Nephron (organoid): ENCODE measurements around the gene OR51G2.

Experiments used
- H3K27ac Mint-ChIP-seq, 3 experiments: 2 replicates each; pipeline ENCODE4 v1.8.0; 2020; ENCODE audit warnings: mixed read lengths in 3 of 3, mild to moderate bottlenecking in 2 of 3, moderate library complexity in 1 of 3
- H3K27me3 Mint-ChIP-seq: 2 replicates; pipeline ENCODE4 v1.8.0; 2021; ENCODE audit warnings: low read depth, mild to moderate bottlenecking, moderate library complexity, mixed read lengths
- H3K36me3 Mint-ChIP-seq: 2 replicates; pipeline ENCODE4 v1.8.0; 2020; ENCODE audit warnings: low read depth, mixed read lengths
- H3K4me1 Mint-ChIP-seq: 2 replicates; pipeline ENCODE4 v1.8.0; 2020; ENCODE audit warnings: mixed read lengths
- H3K4me3 Mint-ChIP-seq, 3 experiments: 2 replicates each; pipeline ENCODE4 v1.8.0; 2020; ENCODE audit warnings: mild to moderate bottlenecking in 3 of 3, mixed read lengths in 3 of 3, moderate library complexity in 2 of 3
- H3K9me3 Mint-ChIP-seq: 2 replicates; pipeline ENCODE4 v1.8.0; 2020; ENCODE audit warnings: mixed read lengths
- TF ChIP-seq, protein P1 (sequence below), 3 experiments: fragments of 200-600 bp; sonication (generic); IDR thresholded peaks; one replicate each; pipeline ENCODE4 v1.5.0; 2021; ENCODE audit warnings: antibody characterized with exemption in 3 of 3; ENCODE audit not compliant: unreplicated experiment in 3 of 3

Gene OR51G2

DNA sequence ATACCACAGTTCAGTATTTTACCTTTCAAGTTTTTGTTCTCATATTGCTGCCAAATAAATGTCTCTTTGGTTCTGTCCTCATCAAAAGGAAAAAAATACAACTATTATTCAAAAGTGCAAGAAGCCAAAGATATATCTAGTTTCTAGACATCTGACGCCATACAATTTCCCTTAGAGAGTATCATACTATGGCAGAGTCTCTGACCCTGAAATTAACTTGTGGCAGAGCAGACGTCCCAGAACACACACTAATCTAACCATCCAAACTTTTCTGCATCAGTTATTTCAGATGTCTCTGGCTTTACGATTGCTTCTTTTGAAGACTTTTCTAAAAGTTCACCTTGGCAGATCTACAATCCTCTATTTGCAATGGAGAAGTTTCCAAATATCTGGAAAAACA, 34.8 kb downstream of the OR51G2 start:
- no peaks in the 10 kb centered on the region for H3K9me3 Mint-ChIP-seq
- H3K36me3 Mint-ChIP-seq, result no peaks in the 10 kb centered on the region
- no peak overlapping the region for H3K4me3 Mint-ChIP-seq
- H3K27ac Mint-ChIP-seq, result peak overlapping the region; percentile 16 to 58 (median 23)
- TF ChIP-seq, protein P1, sequence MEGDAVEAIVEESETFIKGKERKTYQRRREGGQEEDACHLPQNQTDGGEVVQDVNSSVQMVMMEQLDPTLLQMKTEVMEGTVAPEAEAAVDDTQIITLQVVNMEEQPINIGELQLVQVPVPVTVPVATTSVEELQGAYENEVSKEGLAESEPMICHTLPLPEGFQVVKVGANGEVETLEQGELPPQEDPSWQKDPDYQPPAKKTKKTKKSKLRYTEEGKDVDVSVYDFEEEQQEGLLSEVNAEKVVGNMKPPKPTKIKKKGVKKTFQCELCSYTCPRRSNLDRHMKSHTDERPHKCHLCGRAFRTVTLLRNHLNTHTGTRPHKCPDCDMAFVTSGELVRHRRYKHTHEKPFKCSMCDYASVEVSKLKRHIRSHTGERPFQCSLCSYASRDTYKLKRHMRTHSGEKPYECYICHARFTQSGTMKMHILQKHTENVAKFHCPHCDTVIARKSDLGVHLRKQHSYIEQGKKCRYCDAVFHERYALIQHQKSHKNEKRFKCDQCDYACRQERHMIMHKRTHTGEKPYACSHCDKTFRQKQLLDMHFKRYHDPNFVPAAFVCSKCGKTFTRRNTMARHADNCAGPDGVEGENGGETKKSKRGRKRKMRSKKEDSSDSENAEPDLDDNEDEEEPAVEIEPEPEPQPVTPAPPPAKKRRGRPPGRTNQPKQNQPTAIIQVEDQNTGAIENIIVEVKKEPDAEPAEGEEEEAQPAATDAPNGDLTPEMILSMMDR (IDR thresholded peaks at IDR 0.05; ENCODE audit: unreplicated experiment in 3 of 3), result no peak
- peaks cover 51% of the 10 kb centered on the region for H3K4me1 Mint-ChIP-seq
- H3K27me3 Mint-ChIP-seq, result no peaks in the 10 kb centered on the region

GRCh38 chr11:4882543-4882942, 36.6 kb downstream of the OR51G2 start:
- Mint-ChIP-seq H3K27ac (peak overlapping the region; percentile 15 to 52 (median 50)), H3K27me3 (no peaks in the 10 kb centered on the region), H3K4me1 (peaks cover 50% of the 10 kb centered on the region), H3K9me3 (no peaks in the 10 kb centered on the region), H3K4me3 (no peak overlapping the region), H3K36me3 (no peaks in the 10 kb centered on the region)
- TF ChIP-seq, protein P1 (IDR thresholded peaks at IDR 0.05; ENCODE audit: unreplicated experiment in 3 of 3), result no peak

DNA sequence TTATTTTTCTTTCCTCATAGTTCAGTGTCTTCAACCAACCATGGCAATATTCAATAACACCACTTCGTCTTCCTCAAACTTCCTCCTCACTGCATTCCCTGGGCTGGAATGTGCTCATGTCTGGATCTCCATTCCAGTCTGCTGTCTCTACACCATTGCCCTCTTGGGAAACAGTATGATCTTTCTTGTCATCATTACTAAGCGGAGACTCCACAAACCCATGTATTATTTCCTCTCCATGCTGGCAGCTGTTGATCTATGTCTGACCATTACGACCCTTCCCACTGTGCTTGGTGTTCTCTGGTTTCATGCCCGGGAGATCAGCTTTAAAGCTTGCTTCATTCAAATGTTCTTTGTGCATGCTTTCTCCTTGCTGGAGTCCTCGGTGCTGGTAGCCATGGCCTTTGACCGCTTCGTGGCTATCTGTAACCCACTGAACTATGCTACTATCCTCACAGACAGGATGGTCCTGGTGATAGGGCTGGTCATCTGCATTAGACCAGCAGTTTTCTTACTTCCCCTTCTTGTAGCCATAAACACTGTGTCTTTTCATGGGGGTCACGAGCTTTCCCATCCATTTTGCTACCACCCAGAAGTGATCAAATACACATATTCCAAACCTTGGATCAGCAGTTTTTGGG, 37.2 kb downstream of the OR51G2 start, which contains the start of gene OR51T1:
Gene OR51T1 (plus strand): TSS at position 41 of the 641 bp plus-strand sequence. CDS start 0 bp downstream, at position 41.
- TF ChIP-seq, protein P1 (IDR thresholded peaks at IDR 0.05; ENCODE audit: unreplicated experiment in 3 of 3), result no peak
- Mint-ChIP-seq H3K9me3 (no peaks in the 10 kb centered on the region), H3K27me3 (no peaks in the 10 kb centered on the region), H3K27ac (peak within 1 kb of the TSS; percentile 15 to 52 (median 50)), H3K4me3 (no peak within 1 kb of the TSS), H3K4me1 (peaks cover 48% of the 10 kb centered on the region), H3K36me3 (no peaks in the 10 kb centered on the region)

- Mint-ChIP-seq H3K4me1 (peaks cover 48% of the 10 kb centered on the region), H3K9me3 (no peaks in the 10 kb centered on the region), H3K27ac (peak overlapping the region in 2 of 3 experiments; percentile 31 to 42), H3K4me3 (no peak overlapping the region), H3K36me3 (no peaks in the 10 kb centered on the region), H3K27me3 (no peaks in the 10 kb centered on the region)
- TF ChIP-seq, protein P1 (IDR thresholded peaks at IDR 0.05; ENCODE audit: unreplicated experiment in 3 of 3), result no peak
Measured at GRCh38 chr11:4881188-4881587, 38.0 kb downstream of the OR51G2 start.

GRCh38 chr11:4865855-4866254, 53.3 kb downstream of the OR51G2 start:
- TF ChIP-seq, protein P1 (IDR thresholded peaks at IDR 0.05; ENCODE audit: unreplicated experiment in 3 of 3), result no peak
- Mint-ChIP-seq H3K9me3 (peaks cover 16% of the 10 kb centered on the region), H3K4me1 (peaks cover 6% of the 10 kb centered on the region), H3K27me3 (no peaks in the 10 kb centered on the region), H3K36me3 (no peaks in the 10 kb centered on the region), H3K4me3 (no peak overlapping the region), H3K27ac (peak overlapping the region in 1 of 3 experiments; percentile 55)

DNA sequence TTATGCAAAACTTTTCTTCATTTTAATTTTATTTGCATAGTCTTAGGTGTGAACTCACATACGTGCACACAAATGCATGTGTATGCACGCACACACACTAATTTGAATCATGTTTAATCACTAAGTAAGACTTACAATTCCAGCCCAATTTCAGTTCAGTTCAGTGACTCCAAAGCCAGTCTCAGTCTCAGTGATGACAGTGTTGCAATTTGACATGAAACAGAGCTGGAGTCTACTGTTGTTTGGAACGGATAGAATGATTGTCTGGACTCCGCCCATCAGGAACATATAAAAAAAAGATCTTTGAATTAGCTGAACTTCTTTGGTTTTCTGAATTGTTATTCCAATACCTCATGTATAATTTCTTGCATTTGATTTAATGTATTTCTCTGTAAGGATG, 55.3 kb downstream of the OR51G2 start:
- H3K4me3 Mint-ChIP-seq, result no peak overlapping the region
- H3K9me3 Mint-ChIP-seq, result peaks cover 19% of the 10 kb centered on the region
- peaks cover 6% of the 10 kb centered on the region for H3K4me1 Mint-ChIP-seq
- H3K27me3 Mint-ChIP-seq, result no peaks in the 10 kb centered on the region
- no peak overlapping the region for H3K27ac Mint-ChIP-seq
- TF ChIP-seq, protein P1 (IDR thresholded peaks at IDR 0.05; ENCODE audit: unreplicated experiment in 3 of 3), result no peak
- no peaks in the 10 kb centered on the region for H3K36me3 Mint-ChIP-seq
